ENCODE data around the gene EXOC3L2. TPM values are rescaled to one million over a fixed set of nuclear protein-coding genes. Genes with fewer than 3 reads are reported as not detected.

EXOC3L2 gene
- total RNA-seq, 1 experiment from 2014 or later: not detected

DNA sequence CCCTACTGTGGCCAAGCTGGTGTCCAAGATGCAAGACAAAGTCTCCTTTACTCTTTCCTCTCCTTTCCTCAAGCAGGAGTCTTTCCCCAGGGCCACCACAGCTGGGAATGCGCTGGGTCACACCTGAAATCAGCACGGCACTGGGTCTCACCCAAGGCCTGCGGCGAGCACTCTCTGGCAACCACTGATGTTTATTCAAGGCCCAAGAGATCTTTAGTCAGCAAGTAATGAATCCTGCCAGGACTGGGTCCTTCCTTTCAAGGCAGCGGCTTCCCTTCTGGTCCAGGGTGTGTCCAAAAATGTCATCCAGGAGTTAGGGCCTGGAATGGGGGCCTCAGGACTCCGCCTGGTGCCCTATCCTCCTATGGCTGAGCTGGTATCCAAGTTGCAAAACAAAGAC, 42.6 kb downstream of the EXOC3L2 start:
- POLR2A ChIA-PET: no interaction called here
- Histone ChIP-seq H3K27me3 (ENCODE audit: insufficient read depth, low read length) (no peaks in the 10 kb centered on the region), H3K4me2 (ENCODE audit: low read length) (no peak overlapping the region), H3K4me1 (ENCODE audit: control insufficient read depth in 1 of 2, insufficient read depth in 2 of 2, low read length in 2 of 2) (no peaks in the 10 kb centered on the region), H3K27ac (ENCODE audit: low read depth, low read length) (no peak overlapping the region), H4K20me1 (ENCODE audit: insufficient read depth) (no peaks in the 10 kb centered on the region), H3K79me2 (ENCODE audit: insufficient read depth, low read length) (no peaks in the 10 kb centered on the region), H3K9me2 (ENCODE audit: insufficient read depth) (no peaks in the 10 kb centered on the region), H3K9ac (ENCODE audit: low read length) (no peak overlapping the region), H3K36me3 (ENCODE audit: control insufficient read depth in 1 of 2, insufficient read depth in 2 of 2, low read length in 2 of 2) (no peaks in the 10 kb centered on the region), H3K4me3 (replicated peaks in 1 of 2; ENCODE audit: low read depth in 1 of 2, low read length in 2 of 2) (no peak overlapping the region), H2AFZ (ENCODE audit: low read depth, low read length, poor library complexity, severe bottlenecking) (no peak overlapping the region), H3K9me3 (ENCODE audit: control insufficient read depth in 1 of 2, insufficient read depth in 1 of 2, low read depth in 1 of 2, low read length in 2 of 2) (no peaks in the 10 kb centered on the region)
- RAD21 ChIA-PET (ENCODE audit: low non-redundant PET in 1 of 2, low total read pairs in 2 of 2, uncharacterized antibody in 2 of 2, unreplicated experiment in 2 of 2): no interaction called here
- TF ChIP-seq TCF7L2 (IDR thresholded peaks at IDR 0.05; ENCODE audit: borderline replicate concordance, extremely low read depth, insufficient read depth, insufficient read length) (no peak), ELF1 (IDR thresholded peaks at IDR 0.05; ENCODE audit: borderline replicate concordance, low read depth) (no peak), ZNF274 (IDR thresholded peaks at IDR 0.05; ENCODE audit: low read depth, low read length) (no peak), EZH2phosphoT487 (IDR thresholded peaks at IDR 0.05; ENCODE audit: borderline replicate concordance) (no peak), POLR2AphosphoS5 (IDR thresholded peaks at IDR 0.05; ENCODE audit: low read depth, low read length) (no peak), ZFX (IDR thresholded peaks at IDR 0.05) (no peak), POLR2A (IDR thresholded peaks at IDR 0.05; ENCODE audit: borderline replicate concordance, extremely low read depth, insufficient read depth, insufficient read length) (no peak), SIN3A (IDR thresholded peaks at IDR 0.05; ENCODE audit: low read depth) (no peak), YY1 (IDR thresholded peaks at IDR 0.05; ENCODE audit: extremely low read depth, insufficient replicate concordance, low read depth, low read length) (no peak), ZBTB33 (IDR thresholded peaks at IDR 0.05; ENCODE audit: extremely low read depth, insufficient replicate concordance, low read length) (no peak), SP1 (IDR thresholded peaks at IDR 0.05; ENCODE audit: low read depth) (no peak), CBX3 (IDR thresholded peaks at IDR 0.05; ENCODE audit: low read depth) (no peak)
- intact Hi-C loops (cut with micrococcal nuclease): no loop called here
- DNase-seq (ENCODE audit: low read depth, low spot score) (no peak), ATAC-seq (no peak)
- CTCF ChIA-PET: no interaction called here
- BruUV-seq (replicated peaks): no TSS peak

All from HCT116 (cell line).